ENCODE measurements around the gene ANXA8L1. TPM values are rescaled to one million over a fixed set of nuclear protein-coding genes. Genes with fewer than 3 reads are reported as not detected.
"Not testable (repeated sequence)": the region's sequence is repeated elsewhere in the genome, so short reads cannot be mapped to it uniquely, and the experiment has no call there.

ANXA8L1 gene
- total RNA-seq, 1 donor from 2014 or later = not detected

DNA sequence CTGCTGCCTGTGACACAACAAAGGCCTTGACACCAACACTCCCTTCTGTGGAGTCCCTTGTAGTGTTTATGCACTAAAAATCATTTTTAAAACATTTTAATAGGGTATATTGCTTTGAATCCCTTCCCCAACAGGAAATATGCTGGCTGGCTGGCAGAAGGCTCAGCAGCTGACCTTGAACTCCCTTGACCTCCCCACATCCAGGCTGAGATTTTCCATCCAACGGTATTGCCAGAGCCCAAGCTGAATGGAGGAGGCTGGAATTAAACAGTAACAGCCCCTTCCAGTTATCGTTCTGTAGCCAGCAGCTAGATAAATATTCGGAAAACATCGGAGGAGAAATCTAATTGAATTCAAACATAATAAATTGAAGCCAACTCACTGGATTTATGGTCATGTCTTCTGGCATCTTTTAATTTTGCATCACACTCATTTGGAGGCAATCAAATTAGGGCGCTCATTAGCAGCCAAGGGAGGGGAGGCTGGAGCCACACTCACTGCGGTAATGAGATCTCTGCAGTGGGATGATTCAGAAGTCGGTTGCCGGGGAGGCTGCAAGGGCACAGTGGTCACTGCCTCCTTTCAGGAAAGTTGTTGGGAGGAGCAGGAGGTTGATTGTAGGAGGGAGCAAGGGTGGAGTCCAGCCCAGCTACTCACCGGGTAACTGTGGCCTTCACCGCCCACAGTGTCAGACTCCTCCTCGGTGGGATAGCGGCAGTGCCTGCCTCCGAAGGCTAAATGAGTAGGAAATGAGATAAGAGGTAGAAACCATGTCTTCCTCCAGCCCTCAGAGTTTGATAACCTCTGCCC lies 44.2 kb downstream of the ANXA8L1 start:
- H3K27me3 Mint-ChIP-seq; H3K4me3 Mint-ChIP-seq; DNase-seq; H3K4me1 Mint-ChIP-seq; intact Hi-C loops (cut with micrococcal nuclease); H3K9me3 Mint-ChIP-seq; H3K36me3 Mint-ChIP-seq (ENCODE audit: low read depth); H3K27ac Mint-ChIP-seq: not testable (repeated sequence)

DNA sequence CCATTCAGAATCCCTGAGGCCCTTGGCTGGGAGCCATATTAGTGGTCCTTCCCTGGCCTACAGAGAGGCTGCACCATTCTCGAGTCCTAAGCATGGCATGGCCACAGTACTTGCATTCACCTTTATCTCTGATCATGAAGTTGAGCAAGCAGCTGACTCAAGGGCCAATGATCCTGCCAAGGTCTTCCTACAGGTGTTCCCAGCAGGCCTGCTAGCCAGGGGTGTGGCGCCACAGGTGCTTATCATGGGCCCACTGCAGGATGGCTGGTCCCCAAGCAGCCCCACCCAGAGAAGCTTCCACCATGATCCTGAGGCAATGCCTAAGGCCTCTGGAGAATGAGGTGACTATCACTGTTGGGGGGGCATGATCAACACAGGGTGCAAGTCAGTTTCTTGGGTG lies 48.0 kb downstream of the ANXA8L1 start:
- intact Hi-C loops (cut with micrococcal nuclease); H3K27ac Mint-ChIP-seq; H3K27me3 Mint-ChIP-seq; H3K4me3 Mint-ChIP-seq; H3K36me3 Mint-ChIP-seq (ENCODE audit: low read depth); DNase-seq; H3K9me3 Mint-ChIP-seq; H3K4me1 Mint-ChIP-seq: not testable (repeated sequence)

DNA sequence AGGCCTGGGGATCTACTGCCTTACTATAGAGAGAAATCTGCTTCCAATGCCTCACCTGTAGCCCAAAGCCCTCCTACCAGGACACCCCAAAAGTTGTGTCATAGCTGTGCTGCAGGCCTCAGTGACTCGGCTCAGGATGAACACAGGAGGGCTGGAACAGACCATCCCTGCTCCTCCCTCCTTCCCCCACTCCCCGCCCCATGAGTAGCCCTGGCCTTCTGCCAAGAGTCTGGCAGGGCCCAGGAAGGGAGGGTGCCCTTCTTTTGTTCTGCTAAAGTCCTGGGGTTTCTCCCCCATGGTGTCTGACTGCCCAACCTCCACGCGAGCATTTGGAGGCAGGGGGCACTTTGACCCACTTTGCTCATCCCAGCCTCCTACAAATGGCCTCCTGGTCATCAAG lies 65.4 kb downstream of the ANXA8L1 start:
- intact Hi-C loops (cut with micrococcal nuclease); H3K9me3 Mint-ChIP-seq; H3K4me3 Mint-ChIP-seq; H3K36me3 Mint-ChIP-seq (ENCODE audit: low read depth); H3K27me3 Mint-ChIP-seq; H3K4me1 Mint-ChIP-seq; H3K27ac Mint-ChIP-seq: not testable (repeated sequence)
- DNase-seq = peak; percentile 35

Other genes starting within 250 kb of the ANXA8L1 start
- gene ANTXRL, start 88.8 kb upstream of the ANXA8L1 start, total RNA-seq = not detected in 2 replicates
- not detected in 2 replicates for gene NPY4R, start 90.2 kb downstream of the ANXA8L1 start, total RNA-seq
- not detected in 2 replicates for gene GPRIN2, start 180.9 kb downstream of the ANXA8L1 start, total RNA-seq
- 1.3 and 1.8 TPM in 2 replicates for gene SYT15, start 203.4 kb downstream of the ANXA8L1 start, total RNA-seq